HL-60 (cell line): ENCODE results near the gene CPN2.

ENCODE experiments used
- DNase-seq, 2 experiments: peaks; one replicate each; pipeline ENCODE4 v3.0.0-alpha.2; 2010 to 2020; ENCODE audit warnings: low read depth in 1 of 2, low spot score in 1 of 2
- H3K27ac ChIP-seq: fragments of 250-450 bp; sonication (Bioruptor Pico); replicated peaks from 2 replicates; pipeline ENCODE4 v1.5.1; 2020; ENCODE audit warnings: mild to moderate bottlenecking, moderate library complexity
- H3K27me3 ChIP-seq: fragments of 250-450 bp; sonication (Bioruptor Pico); 2 replicates; pipeline ENCODE4 v1.5.1; 2021; ENCODE audit warnings: mild to moderate bottlenecking, moderate library complexity; ENCODE audit not compliant: insufficient read depth, poor library complexity, severe bottlenecking
- H3K4me3 ChIP-seq: replicated peaks from 2 replicates; pipeline ENCODE4 v1.5.1; 2011; ENCODE audit warnings: mild to moderate bottlenecking, control low read depth, low read length; ENCODE audit not compliant: insufficient read depth
- GABPA ChIP-seq: IDR thresholded peaks from 2 replicates; pipeline ENCODE4 v1.6.1; 2012; ENCODE audit warnings: low read depth
- POLR2AphosphoS5 ChIP-seq: IDR thresholded peaks from 2 replicates; pipeline ENCODE4 v1.6.1; 2012; ENCODE audit warnings: low read depth
- SPI1 ChIP-seq: IDR thresholded peaks from 2 replicates; pipeline ENCODE4 v1.6.1; 2012; ENCODE audit warnings: low read depth, mild to moderate bottlenecking, borderline replicate concordance
- TF ChIP-seq, protein P1 (sequence below): IDR thresholded peaks from 2 replicates; pipeline ENCODE4 v1.6.1; 2012; ENCODE audit warnings: low read depth; ENCODE audit not compliant: insufficient replicate concordance
- TF ChIP-seq, protein P2 (sequence below): IDR thresholded peaks from one replicate; pipeline ENCODE4 v1.5.1; 2011; ENCODE audit warnings: low read length, control low read depth, inconsistent platforms; ENCODE audit not compliant: insufficient read depth

CPN2 gene

GRCh38 chr3:194306771-194307640 is 44.1 kb downstream of the CPN2 start:
- no peaks in the 10 kb centered on the region for H3K27me3 ChIP-seq
- DNase-seq = no peak
- H3K4me3 ChIP-seq = no peak overlapping the region
- no peak for TF ChIP-seq POLR2AphosphoS5
- no peak for TF ChIP-seq SPI1
- no peak for TF ChIP-seq GABPA
- TF ChIP-seq, protein P1, sequence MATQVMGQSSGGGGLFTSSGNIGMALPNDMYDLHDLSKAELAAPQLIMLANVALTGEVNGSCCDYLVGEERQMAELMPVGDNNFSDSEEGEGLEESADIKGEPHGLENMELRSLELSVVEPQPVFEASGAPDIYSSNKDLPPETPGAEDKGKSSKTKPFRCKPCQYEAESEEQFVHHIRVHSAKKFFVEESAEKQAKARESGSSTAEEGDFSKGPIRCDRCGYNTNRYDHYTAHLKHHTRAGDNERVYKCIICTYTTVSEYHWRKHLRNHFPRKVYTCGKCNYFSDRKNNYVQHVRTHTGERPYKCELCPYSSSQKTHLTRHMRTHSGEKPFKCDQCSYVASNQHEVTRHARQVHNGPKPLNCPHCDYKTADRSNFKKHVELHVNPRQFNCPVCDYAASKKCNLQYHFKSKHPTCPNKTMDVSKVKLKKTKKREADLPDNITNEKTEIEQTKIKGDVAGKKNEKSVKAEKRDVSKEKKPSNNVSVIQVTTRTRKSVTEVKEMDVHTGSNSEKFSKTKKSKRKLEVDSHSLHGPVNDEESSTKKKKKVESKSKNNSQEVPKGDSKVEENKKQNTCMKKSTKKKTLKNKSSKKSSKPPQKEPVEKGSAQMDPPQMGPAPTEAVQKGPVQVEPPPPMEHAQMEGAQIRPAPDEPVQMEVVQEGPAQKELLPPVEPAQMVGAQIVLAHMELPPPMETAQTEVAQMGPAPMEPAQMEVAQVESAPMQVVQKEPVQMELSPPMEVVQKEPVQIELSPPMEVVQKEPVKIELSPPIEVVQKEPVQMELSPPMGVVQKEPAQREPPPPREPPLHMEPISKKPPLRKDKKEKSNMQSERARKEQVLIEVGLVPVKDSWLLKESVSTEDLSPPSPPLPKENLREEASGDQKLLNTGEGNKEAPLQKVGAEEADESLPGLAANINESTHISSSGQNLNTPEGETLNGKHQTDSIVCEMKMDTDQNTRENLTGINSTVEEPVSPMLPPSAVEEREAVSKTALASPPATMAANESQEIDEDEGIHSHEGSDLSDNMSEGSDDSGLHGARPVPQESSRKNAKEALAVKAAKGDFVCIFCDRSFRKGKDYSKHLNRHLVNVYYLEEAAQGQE = no peak
- TF ChIP-seq, protein P2, sequence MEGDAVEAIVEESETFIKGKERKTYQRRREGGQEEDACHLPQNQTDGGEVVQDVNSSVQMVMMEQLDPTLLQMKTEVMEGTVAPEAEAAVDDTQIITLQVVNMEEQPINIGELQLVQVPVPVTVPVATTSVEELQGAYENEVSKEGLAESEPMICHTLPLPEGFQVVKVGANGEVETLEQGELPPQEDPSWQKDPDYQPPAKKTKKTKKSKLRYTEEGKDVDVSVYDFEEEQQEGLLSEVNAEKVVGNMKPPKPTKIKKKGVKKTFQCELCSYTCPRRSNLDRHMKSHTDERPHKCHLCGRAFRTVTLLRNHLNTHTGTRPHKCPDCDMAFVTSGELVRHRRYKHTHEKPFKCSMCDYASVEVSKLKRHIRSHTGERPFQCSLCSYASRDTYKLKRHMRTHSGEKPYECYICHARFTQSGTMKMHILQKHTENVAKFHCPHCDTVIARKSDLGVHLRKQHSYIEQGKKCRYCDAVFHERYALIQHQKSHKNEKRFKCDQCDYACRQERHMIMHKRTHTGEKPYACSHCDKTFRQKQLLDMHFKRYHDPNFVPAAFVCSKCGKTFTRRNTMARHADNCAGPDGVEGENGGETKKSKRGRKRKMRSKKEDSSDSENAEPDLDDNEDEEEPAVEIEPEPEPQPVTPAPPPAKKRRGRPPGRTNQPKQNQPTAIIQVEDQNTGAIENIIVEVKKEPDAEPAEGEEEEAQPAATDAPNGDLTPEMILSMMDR = no peak
- 0 out of 2 replicates have a peak overlapping the region, but pooled peaks have one; percentile 6 for H3K27ac ChIP-seq

- TF ChIP-seq, protein P1 = no peak
- TF ChIP-seq POLR2AphosphoS5 = peak; percentile 98
- no peak; the same call in 1 of the 2 replicates for TF ChIP-seq SPI1
- no peak for TF ChIP-seq GABPA
- TF ChIP-seq, protein P2 = no peak
- H3K27ac ChIP-seq = no peak overlapping the region
- peak; percentile 46 to 81 for DNase-seq
- H3K4me3 ChIP-seq = no peak overlapping the region
- no peaks in the 10 kb centered on the region for H3K27me3 ChIP-seq
Observed at GRCh38 chr3:194306109-194306686, 44.9 kb downstream of the CPN2 start.

GRCh38 chr3:194305356-194306108 is 45.6 kb downstream of the CPN2 start:
- TF ChIP-seq SPI1 (no peak), GABPA (no peak), POLR2AphosphoS5 (no peak)
- TF ChIP-seq, protein P1 = no peak
- TF ChIP-seq, protein P2 = no peak
- Histone ChIP-seq H3K27ac (no peak overlapping the region), H3K27me3 (no peaks in the 10 kb centered on the region), H3K4me3 (no peak overlapping the region)
- DNase-seq = no peak
